ENCODE measurements around the gene SLC25A29.

Gene SLC25A29

GRCh38 chr14:100278702-100279101, 27.5 kb downstream of the SLC25A29 start:
- no peak for DNase-seq

- no peak for DNase-seq
Measured at GRCh38 chr14:100275214-100275613, 31.0 kb downstream of the SLC25A29 start.

GRCh38 chr14:100274250-100274649, 32.0 kb downstream of the SLC25A29 start:
- DNase-seq = no peak

GRCh38 chr14:100271247-100271939, 34.9 kb downstream of the SLC25A29 start:
- no peak for DNase-seq

GRCh38 chr14:100268591-100269207, 37.5 kb downstream of the SLC25A29 start:
- no peak for DNase-seq

GRCh38 chr14:100267990-100268389, 38.3 kb downstream of the SLC25A29 start:
- DNase-seq = no peak

GRCh38 chr14:100263141-100263540, 43.1 kb downstream of the SLC25A29 start:
- no peak for DNase-seq

GRCh38 chr14:100262545-100262944, 43.7 kb downstream of the SLC25A29 start:
- DNase-seq = no peak

GRCh38 chr14:100261621-100262020, 44.6 kb downstream of the SLC25A29 start:
- peak; percentile 63 for DNase-seq

- no peak for DNase-seq
Measured at GRCh38 chr14:100256339-100256895, 49.8 kb downstream of the SLC25A29 start.

- no peak for DNase-seq
Measured at GRCh38 chr14:100252684-100253083, 53.6 kb downstream of the SLC25A29 start.

GRCh38 chr14:100250732-100251465, 55.3 kb downstream of the SLC25A29 start:
- no peak for DNase-seq

GRCh38 chr14:100246809-100247428, 59.3 kb downstream of the SLC25A29 start:
- no peak for DNase-seq

- DNase-seq = no peak
Measured at GRCh38 chr14:100243020-100243419, 63.2 kb downstream of the SLC25A29 start.

- no peak for DNase-seq
Measured at GRCh38 chr14:100241279-100241678, 65.0 kb downstream of the SLC25A29 start.

Data from activated CD8-positive, alpha-beta memory T cell treated with anti-CD3 and anti-CD28 coated beads, Interleukin-2, amount 50 U/mL, for 48 hours (primary cell).